Activated naive CD4-positive, alpha-beta T cell treated with anti-CD3 and anti-CD28 coated beads, Interleukin-2, amount 50 U/mL, for 72 hours (primary cell): Measurements from ENCODE around the gene MEX3A. TPM values are rescaled to one million over a fixed set of nuclear protein-coding genes. Genes with fewer than 3 reads are reported as not detected.

Source experiments
- total RNA-seq, 2 donors: library from RNA; stranded (reverse); gene quantifications; one replicate each; pipeline ENCODE4 v1.2.3, GENCODE V29; 2022

Gene MEX3A
- total RNA-seq, 2 donors from 2014 or later, result 0.16 to 0.49 TPM

Other genes starting within 250 kb of the MEX3A start
- 10 to 100 TPM; 63.7 to 80.4 TPM for gene GON4L, start 225.3 kb downstream of the MEX3A start, total RNA-seq
- gene SYT11, start 222.9 kb downstream of the MEX3A start, total RNA-seq, result 10 to 100 TPM; 20.9 to 21.5 TPM
- 10 to 100 TPM; 33.1 to 49.2 TPM for gene RIT1, start 171.1 kb downstream of the MEX3A start, total RNA-seq
- 100 to 1,000 TPM in 1 of 2 donors, 10 to 100 TPM in 1; 81.2 to 100 TPM for gene KHDC4, start 148.1 kb downstream of the MEX3A start, total RNA-seq
- gene RXFP4, start 140.8 kb downstream of the MEX3A start, total RNA-seq, result not detected
- 100 to 1,000 TPM; 131 to 238 TPM for gene ARHGEF2, start 103.9 kb downstream of the MEX3A start, total RNA-seq
- 100 to 1,000 TPM; 178 TPM for gene SSR2, start 61.5 kb downstream of the MEX3A start, total RNA-seq
- 10 to 100 TPM; 31.3 to 32.2 TPM for gene UBQLN4, start 28.7 kb downstream of the MEX3A start, total RNA-seq
- gene LAMTOR2, start 27.7 kb downstream of the MEX3A start, total RNA-seq, result 10 to 100 TPM; 36.0 to 51.7 TPM
- under 1 TPM; 0.36 to 0.89 TPM for gene RAB25, start 21.3 kb downstream of the MEX3A start, total RNA-seq
- gene LMNA, start 32.2 kb upstream of the MEX3A start, total RNA-seq, result 100 to 1,000 TPM; 116 to 147 TPM
- 10 to 100 TPM; 10.5 to 36.2 TPM for gene SEMA4A, start 71.1 kb upstream of the MEX3A start, total RNA-seq
- gene SLC25A44, start 111.6 kb upstream of the MEX3A start, total RNA-seq, result 10 to 100 TPM; 79.1 to 82.1 TPM
- 100 to 1,000 TPM; 120 to 156 TPM for gene PMF1, start 130.5 kb upstream of the MEX3A start, total RNA-seq
- gene BGLAP, start 159.7 kb upstream of the MEX3A start, total RNA-seq, result 1 to 10 TPM; 4.3 to 9.7 TPM
- gene PAQR6, start 165.6 kb upstream of the MEX3A start, total RNA-seq, result 1 to 10 TPM; 9.3 to 9.5 TPM
- 100 to 1,000 TPM in 1 of 2 donors, 10 to 100 TPM in 1; 80.4 to 115 TPM for gene SMG5, start 200.4 kb upstream of the MEX3A start, total RNA-seq
- gene TMEM79, start 201.9 kb upstream of the MEX3A start, total RNA-seq, result 10 to 100 TPM; 11.0 to 24.4 TPM
- gene GLMP, start 213.2 kb upstream of the MEX3A start, total RNA-seq, result 10 to 100 TPM; 16.2 to 25.9 TPM
- not detected for gene VHLL, start 216.8 kb upstream of the MEX3A start, total RNA-seq